Neuronal stem cell (in vitro differentiated cells): ENCODE data around the gene VTI1A.

Experiments used
- DNase-seq: peaks from one replicate; pipeline ENCODE4 v3.0.0-alpha.2; 2013; ENCODE audit warnings: low spot score
- H2AFZ ChIP-seq: one replicate; pipeline ENCODE4 v1.6.1; 2013; ENCODE audit warnings: mild to moderate bottlenecking, low read length, inconsistent platforms
- H2AK5ac ChIP-seq: 2 replicates; pipeline ENCODE4 v1.6.1; 2013; ENCODE audit warnings: low read depth, mild to moderate bottlenecking, inconsistent platforms, low read length, moderate library complexity, mixed read lengths
- H2BK120ac ChIP-seq: 2 replicates; pipeline ENCODE4 v1.6.1; 2013; ENCODE audit warnings: low read depth, mild to moderate bottlenecking, inconsistent platforms, low read length, moderate library complexity, mixed read lengths
- H2BK12ac ChIP-seq: one replicate; pipeline ENCODE4 v1.6.1; 2013; ENCODE audit warnings: low read length, inconsistent platforms
- H2BK15ac ChIP-seq: 2 replicates; pipeline ENCODE4 v1.6.1; 2013; ENCODE audit warnings: mild to moderate bottlenecking, low read length, inconsistent platforms, mixed read lengths
- H2BK5ac ChIP-seq: one replicate; pipeline ENCODE4 v1.6.1; 2013; ENCODE audit warnings: inconsistent platforms, mild to moderate bottlenecking, low read length, moderate library complexity
- H3K14ac ChIP-seq: one replicate; pipeline ENCODE4 v1.6.1; 2013; ENCODE audit warnings: low read length, inconsistent platforms
- H3K18ac ChIP-seq: 2 replicates; pipeline ENCODE4 v1.6.1; 2013; ENCODE audit warnings: low read length, inconsistent platforms
- H3K23ac ChIP-seq: 2 replicates; pipeline ENCODE4 v1.6.1; 2013; ENCODE audit warnings: low read depth, mild to moderate bottlenecking, mixed read lengths, low read length, inconsistent platforms; ENCODE audit not compliant: poor library complexity
- H3K27ac ChIP-seq: replicated peaks from 3 replicates; pipeline ENCODE4 v1.5.1; 2013; ENCODE audit warnings: low read length, inconsistent platforms
- H3K27me3 ChIP-seq, 3 experiments: 2 replicates each; pipeline ENCODE4 v1.6.1; 2013; ENCODE audit warnings: low read length in 3 of 3, mild to moderate bottlenecking in 2 of 3, inconsistent platforms in 1 of 3, low read depth in 1 of 3, mixed read lengths in 1 of 3, moderate library complexity in 1 of 3; ENCODE audit not compliant: control insufficient read depth in 3 of 3, insufficient read depth in 3 of 3
- H3K36me3 ChIP-seq, 2 donors: replicated peaks in 1 of 2; 2 replicates each; pipeline ENCODE4 v1.6.1; 2013; ENCODE audit warnings: low read length in 2 of 2; ENCODE audit not compliant: control insufficient read depth in 2 of 2, insufficient read depth in 2 of 2
- H3K4ac ChIP-seq: 2 replicates; pipeline ENCODE4 v1.6.1; 2013; ENCODE audit warnings: inconsistent platforms, mild to moderate bottlenecking, low read length, moderate library complexity
- H3K4me1 ChIP-seq, 2 donors: 1 replicate in 1 of 2; 2 replicates in 1 of 2; pipeline ENCODE4 v1.6.1; 2013; ENCODE audit warnings: low read length in 2 of 2, low read depth in 1 of 2; ENCODE audit not compliant: control insufficient read depth in 2 of 2, insufficient read depth in 1 of 2
- H3K4me2 ChIP-seq: one replicate; pipeline ENCODE4 v1.6.1; 2013; ENCODE audit warnings: mild to moderate bottlenecking, low read length, inconsistent platforms; ENCODE audit not compliant: insufficient read depth, poor library complexity, severe bottlenecking
- H3K4me3 ChIP-seq, 2 donors: 2 replicates each; pipeline ENCODE4 v1.5.1; 2013; ENCODE audit warnings: low read length in 2 of 2, mild to moderate bottlenecking in 2 of 2, inconsistent platforms in 1 of 2, moderate library complexity in 1 of 2
- H3K79me1 ChIP-seq: one replicate; pipeline ENCODE4 v1.6.1; 2013; ENCODE audit warnings: low read depth, mild to moderate bottlenecking, inconsistent platforms, low read length, moderate library complexity
- H3K9ac ChIP-seq: one replicate; pipeline ENCODE4 v1.6.1; 2013; ENCODE audit warnings: mild to moderate bottlenecking, low read depth, low read length, inconsistent platforms; ENCODE audit not compliant: poor library complexity
- H3K9me3 ChIP-seq, 2 donors: replicated peaks in 1 of 2; 2 replicates each; pipeline versions ENCODE3 to v1.6.1; 2013; ENCODE audit warnings: low read length in 2 of 2, mild to moderate bottlenecking in 2 of 2, inconsistent platforms in 1 of 2, low read depth in 1 of 2, mixed read lengths in 1 of 2, moderate library complexity in 1 of 2; ENCODE audit not compliant: control insufficient read depth in 2 of 2, insufficient read depth in 1 of 2
- H4K8ac ChIP-seq: one replicate; pipeline ENCODE4 v1.6.1; 2013; ENCODE audit warnings: low read depth, mild to moderate bottlenecking, inconsistent platforms, low read length, moderate library complexity
- H4K91ac ChIP-seq: one replicate; pipeline ENCODE4 v1.6.1; 2013; ENCODE audit warnings: low read length, low read depth, mild to moderate bottlenecking, inconsistent platforms; ENCODE audit not compliant: poor library complexity
- WGBS, 2 donors: extraction: QIAGEN DNeasy Blood & Tissue Kit; methylation state at CpG; one replicate each; pipeline ENCODE4 v1.1.7; 2013; ENCODE audit warnings: missing lambda C conversion rate in 2 of 2, mixed read lengths in 1 of 2; ENCODE audit not compliant: insufficient read length in 2 of 2, insufficient replicate concordance in 1 of 2; ENCODE audit errors: extremely low coverage in 2 of 2; 5-methylcytosine and 5-hydroxymethylcytosine counted together

The VTI1A gene

DNA sequence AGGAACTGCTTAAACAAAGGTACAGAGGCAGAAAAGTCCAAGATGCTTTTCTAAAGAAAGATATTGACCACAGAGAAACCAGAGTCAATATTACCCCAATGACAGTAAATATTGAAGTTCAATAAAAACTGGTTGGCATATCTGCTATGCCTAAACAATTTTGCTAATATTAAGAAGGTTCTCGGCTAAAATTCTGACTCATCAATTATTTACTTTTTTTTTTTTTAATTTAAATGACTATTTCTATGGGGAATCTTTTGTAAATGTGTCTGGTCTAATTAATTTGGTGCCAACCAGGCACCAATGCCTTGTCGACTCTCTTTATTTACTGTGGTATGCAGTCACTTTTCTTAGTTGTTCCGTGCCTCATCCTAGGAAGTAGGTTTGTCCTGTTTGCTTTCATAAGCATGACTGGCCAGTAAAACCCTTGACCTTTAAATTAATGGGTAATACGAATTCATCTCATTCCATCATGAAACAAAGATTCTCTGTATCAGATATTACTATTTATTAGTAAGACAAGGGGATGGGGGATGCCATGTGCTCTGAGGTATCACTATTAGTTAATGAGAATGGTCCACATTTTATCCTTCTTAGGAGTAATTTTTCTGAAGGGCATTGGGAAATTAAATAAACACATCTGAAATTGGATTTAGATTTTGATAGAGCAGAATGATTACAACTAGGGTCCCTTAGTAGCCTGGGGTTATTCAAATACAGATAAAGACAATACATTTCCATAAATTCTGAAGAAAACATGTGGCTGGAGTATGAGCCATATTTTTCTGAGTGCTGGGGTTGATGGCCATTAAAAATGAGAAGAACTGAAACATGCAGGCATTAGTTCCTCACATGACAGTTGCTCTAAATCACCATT, 154.4 kb downstream of the VTI1A start:
- no peak overlapping the region for H3K4me2 ChIP-seq
- no peak overlapping the region for H2AFZ ChIP-seq
- H3K23ac ChIP-seq: no peak overlapping the region

DNA sequence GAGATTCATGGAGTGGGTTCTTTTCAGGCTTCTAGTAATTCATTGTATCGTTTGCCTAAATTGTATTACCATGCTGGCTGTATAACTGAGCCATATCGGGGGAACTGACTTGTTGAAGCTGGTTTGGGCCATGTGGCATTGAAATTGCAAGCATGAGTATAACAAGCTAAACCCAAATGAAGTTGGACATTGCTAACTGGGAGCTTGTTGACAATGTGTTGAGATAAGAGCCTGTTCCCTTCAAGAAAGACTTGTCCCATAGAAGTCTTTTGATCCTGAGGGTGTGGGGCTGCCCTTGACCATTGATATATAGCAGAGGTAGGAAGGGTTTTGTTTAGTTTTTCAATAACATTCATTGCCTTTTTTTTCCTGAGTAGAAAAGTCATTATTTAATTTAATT, 156.0 kb downstream of the VTI1A start:
- no CpG with 5 or more reads among the region's 2 CpGs for WGBS, 2 donors
- Histone ChIP-seq H3K4me3 (no peak overlapping the region), H3K4me1 (peaks cover 0 to 6% of the 10 kb centered on the region in 2 donors), H3K14ac (no peak overlapping the region), H3K23ac (no peak overlapping the region), H2AFZ (no peak overlapping the region), H2BK15ac (no peak overlapping the region), H3K79me1 (no peaks in the 10 kb centered on the region), H2AK5ac (no peak overlapping the region), H3K4me2 (no peak overlapping the region), H2BK12ac (no peak overlapping the region), H3K27ac (no peak overlapping the region), H3K4ac (no peak overlapping the region), H3K36me3 (peaks cover 0 to 1% of the 10 kb centered on the region in 2 donors), H3K18ac (no peak overlapping the region), H3K27me3 (no peaks in the 10 kb centered on the region), H2BK120ac (no peak overlapping the region), H2BK5ac (no peak overlapping the region), H4K91ac (no peak overlapping the region), H3K9ac (no peak overlapping the region), H4K8ac (no peak overlapping the region), H3K9me3 (peaks cover 2 to 4% of the 10 kb centered on the region in 2 donors)
- DNase-seq: no peak

More for the DNA sequence above, 154.4 kb downstream of the VTI1A start:
- H2BK120ac ChIP-seq: no peak overlapping the region
- H3K27ac ChIP-seq: no peak overlapping the region
- H2BK12ac ChIP-seq: no peak overlapping the region
- H3K4me3 ChIP-seq: no peak overlapping the region
- no CpG with 5 or more reads among the region's 4 CpGs for WGBS, 2 donors
- H2BK15ac ChIP-seq: no peak overlapping the region
- H3K4me1 ChIP-seq: peaks cover 0 to 6% of the 10 kb centered on the region in 2 donors
- DNase-seq: no peak
- no peak overlapping the region for H3K9ac ChIP-seq
- H4K91ac ChIP-seq: no peak overlapping the region
- peaks cover 2 to 4% of the 10 kb centered on the region in 2 donors for H3K9me3 ChIP-seq
- no peak overlapping the region for H2BK5ac ChIP-seq
- no peak overlapping the region for H4K8ac ChIP-seq
- no peak overlapping the region for H3K4ac ChIP-seq
- H3K18ac ChIP-seq: no peak overlapping the region
- H3K14ac ChIP-seq: no peak overlapping the region
- peaks cover 0 to 1% of the 10 kb centered on the region in 2 donors for H3K36me3 ChIP-seq
- H3K27me3 ChIP-seq: no peaks in the 10 kb centered on the region
- H2AK5ac ChIP-seq: no peak overlapping the region
- no peaks in the 10 kb centered on the region for H3K79me1 ChIP-seq

DNA sequence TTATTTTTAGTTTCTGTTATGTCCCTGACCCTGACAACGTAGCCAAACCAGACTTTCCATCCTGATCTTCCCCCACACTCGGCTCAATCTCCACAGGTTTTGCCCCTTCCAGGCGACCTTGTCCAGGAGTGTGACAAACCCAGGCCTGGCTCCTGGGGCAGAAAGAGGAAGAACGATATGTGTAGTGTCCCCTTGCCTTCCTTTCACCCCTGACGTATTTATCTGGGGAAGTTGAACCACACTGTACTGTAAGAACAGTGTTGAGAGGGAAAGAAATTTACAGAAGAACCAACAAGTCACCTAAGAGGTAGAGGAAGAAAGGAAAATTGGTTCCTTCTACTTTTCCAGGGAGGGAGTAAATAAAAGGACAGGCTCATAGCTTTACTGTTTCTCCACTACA, 158.0 kb downstream of the VTI1A start:
- H3K4me1 ChIP-seq: peaks cover 0 to 6% of the 10 kb centered on the region in 2 donors
- H3K36me3 ChIP-seq: peaks cover 0 to 1% of the 10 kb centered on the region in 2 donors
- no peak overlapping the region for H2AK5ac ChIP-seq
- H2BK5ac ChIP-seq: no peak overlapping the region
- H3K79me1 ChIP-seq: no peaks in the 10 kb centered on the region
- H3K4ac ChIP-seq: no peak overlapping the region
- no peak overlapping the region for H3K4me3 ChIP-seq
- no peak overlapping the region for H4K8ac ChIP-seq
- no peak overlapping the region for H3K14ac ChIP-seq
- H2AFZ ChIP-seq: no peak overlapping the region
- no peak overlapping the region for H3K9ac ChIP-seq
- WGBS, 2 donors: no CpG with 5 or more reads among the region's 5 CpGs
- no peak overlapping the region for H2BK15ac ChIP-seq
- no peak overlapping the region for H3K18ac ChIP-seq
- H4K91ac ChIP-seq: no peak overlapping the region
- H3K4me2 ChIP-seq: no peak overlapping the region
- no peak overlapping the region for H3K23ac ChIP-seq
- H2BK120ac ChIP-seq: no peak overlapping the region
- no peak overlapping the region for H3K27ac ChIP-seq
- no peak for DNase-seq
- H3K9me3 ChIP-seq: peaks cover 0 to 2% of the 10 kb centered on the region in 2 donors
- H2BK12ac ChIP-seq: no peak overlapping the region
- H3K27me3 ChIP-seq: no peaks in the 10 kb centered on the region

DNA sequence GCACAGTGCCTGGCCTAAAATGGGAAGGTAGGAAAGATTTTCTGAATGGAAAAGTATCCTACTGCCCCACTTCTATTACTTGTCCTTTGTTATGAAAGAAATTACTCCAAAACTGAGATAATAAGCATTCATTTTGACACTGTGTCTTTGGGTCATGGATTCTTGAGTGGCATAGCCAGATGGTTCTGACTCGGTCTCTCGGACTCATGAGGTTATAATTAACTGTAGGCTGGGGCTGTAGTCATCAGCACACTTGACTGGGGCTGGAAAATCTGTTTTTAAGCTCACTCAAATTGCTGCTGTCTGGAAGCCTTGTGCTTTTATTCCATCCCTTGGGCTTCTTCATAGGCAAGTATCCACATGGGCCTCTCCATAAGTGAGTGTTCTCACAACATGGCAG, 160.5 kb downstream of the VTI1A start:
- H3K4me2 ChIP-seq: no peak overlapping the region
- H2BK5ac ChIP-seq: no peak overlapping the region
- no peak overlapping the region for H3K14ac ChIP-seq
- peaks cover 0 to 1% of the 10 kb centered on the region in 2 donors for H3K36me3 ChIP-seq
- no peak overlapping the region for H3K4me3 ChIP-seq
- H3K4ac ChIP-seq: no peak overlapping the region
- H4K8ac ChIP-seq: no peak overlapping the region
- no peak overlapping the region for H2AK5ac ChIP-seq
- H3K18ac ChIP-seq: no peak overlapping the region
- no peaks in the 10 kb centered on the region for H3K79me1 ChIP-seq
- H3K9ac ChIP-seq: no peak overlapping the region
- H3K27me3 ChIP-seq: no peaks in the 10 kb centered on the region
- H3K23ac ChIP-seq: no peak overlapping the region
- H3K4me1 ChIP-seq: peaks cover 0 to 6% of the 10 kb centered on the region in 2 donors
- no peak overlapping the region for H2BK15ac ChIP-seq
- H3K9me3 ChIP-seq: peaks cover 0 to 2% of the 10 kb centered on the region in 2 donors
- no peak for DNase-seq
- H2AFZ ChIP-seq: no peak overlapping the region
- no peak overlapping the region for H2BK120ac ChIP-seq
- no peak overlapping the region for H3K27ac ChIP-seq
- WGBS, 2 donors: no CpG with 5 or more reads among the region's 2 CpGs
- no peak overlapping the region for H2BK12ac ChIP-seq
- H4K91ac ChIP-seq: no peak overlapping the region
